Activated CD8-positive, alpha-beta T cell treated with anti-CD3 and anti-CD28 coated beads, Interleukin-2, amount 10 ng/mL, durations not matched to agents 7 days and 5 days (primary cell): Measurements from ENCODE around the gene TP53AIP1. TPM values are rescaled to one million over a fixed set of nuclear protein-coding genes. Genes with fewer than 3 reads are reported as not detected.

Experiments used
- ATAC-seq: fragments of 150-1000 bp; cut with Tn5 transposase; one replicate; pipeline ENCODE4 v1.10.0; 2021; ENCODE audit warnings: moderate library complexity
- CTCF ChIA-PET: fragments of 350-600 bp; sonication (Branson Sonifier 250); formaldehyde crosslinking; loops from one replicate; lab custom pipeline; 2021; ENCODE audit warnings: antibody characterized with exemption; lab: Charles Lee
- POLR2A ChIA-PET: fragments of 350-600 bp; sonication (Branson Sonifier 250); formaldehyde crosslinking; loops from one replicate; lab custom pipeline; 2021; ENCODE audit warnings: antibody characterized with exemption; lab: Charles Lee
- DNase-seq: peaks from one replicate; pipeline ENCODE4 v3.0.0-alpha.2; 2020
- H3K27ac Mint-ChIP-seq: one replicate; pipeline ENCODE4 v1.8.0; 2021; ENCODE audit warnings: mild to moderate bottlenecking, mixed read lengths
- H3K27me3 Mint-ChIP-seq: one replicate; pipeline ENCODE4 v1.8.0; 2021; ENCODE audit warnings: low read depth, mixed read lengths
- H3K36me3 Mint-ChIP-seq: one replicate; pipeline ENCODE4 v1.8.0; 2021; ENCODE audit warnings: low read depth, mixed read lengths
- H3K4me1 Mint-ChIP-seq: one replicate; pipeline ENCODE4 v1.8.0; 2021; ENCODE audit warnings: low read depth, mixed read lengths
- H3K4me3 Mint-ChIP-seq: one replicate; pipeline ENCODE4 v1.8.0; 2021; ENCODE audit warnings: mild to moderate bottlenecking, mixed read lengths
- H3K9me3 Mint-ChIP-seq: one replicate; pipeline ENCODE4 v1.8.0; 2022; ENCODE audit warnings: mixed read lengths; ENCODE audit not compliant: insufficient read depth
- total RNA-seq, 2 experiments: library from RNA; stranded (reverse); gene quantifications; one replicate each; pipeline ENCODE4 v1.2.3, GENCODE V29; 2021

TP53AIP1 gene
- total RNA-seq, 2 experiments from 2014 or later: not detected

DNA sequence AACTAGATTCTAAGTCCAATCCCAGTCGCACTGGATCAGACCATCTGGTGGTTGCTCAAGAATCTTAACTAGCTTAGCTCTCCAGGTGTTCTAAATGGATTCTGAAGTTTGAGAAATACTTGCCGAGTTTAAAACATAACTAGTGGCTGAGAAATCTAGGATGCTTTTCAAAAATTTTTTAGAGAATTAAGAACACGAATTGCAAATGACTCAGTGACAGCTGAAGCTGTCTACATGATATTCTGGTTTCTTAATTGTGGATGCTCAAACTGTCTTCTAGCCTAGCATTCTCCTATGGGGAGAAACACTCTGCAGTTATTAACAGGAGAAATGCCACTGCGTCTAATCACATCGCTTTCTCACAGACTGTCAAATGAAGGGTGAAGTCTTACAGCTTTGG, 20.2 kb upstream of the TP53AIP1 start:
- H3K9me3 Mint-ChIP-seq: peaks cover 7% of the 10 kb centered on the region
- H3K27me3 Mint-ChIP-seq: peaks cover 6% of the 10 kb centered on the region
- H3K36me3 Mint-ChIP-seq: peaks cover 2% of the 10 kb centered on the region
- CTCF ChIA-PET: interaction anchor here (1.2 to 2.5 kb wide), 3 partner anchors 8 to 78 kb away, joined by 3 to 18 read pairs (median 4); no protein-coding TSS in a partner anchor
- H3K4me3 Mint-ChIP-seq: no peak overlapping the region
- POLR2A ChIA-PET: no interaction called here
- H3K27ac Mint-ChIP-seq: no peak overlapping the region
- ATAC-seq (no peak), DNase-seq (no peak)
- H3K4me1 Mint-ChIP-seq: peaks cover 34% of the 10 kb centered on the region

DNA sequence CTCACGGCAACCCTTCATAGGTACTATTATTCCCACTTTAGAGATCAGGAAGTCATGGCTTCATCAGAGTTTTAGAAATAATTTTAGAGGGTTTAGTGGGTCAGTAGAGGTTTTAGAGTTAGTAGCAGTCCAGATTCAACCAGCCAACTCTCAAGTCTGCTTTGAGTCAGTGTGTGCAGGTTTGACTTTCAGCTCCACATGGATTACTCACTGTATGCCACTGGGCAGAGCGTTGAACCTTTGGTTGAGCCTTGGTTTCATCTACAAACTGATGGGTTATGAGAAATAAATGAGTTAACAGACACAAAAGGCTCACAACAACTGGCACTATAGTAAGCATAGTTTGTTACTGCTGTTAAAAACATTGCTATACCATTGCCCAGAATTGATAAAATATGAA, 19.0 kb upstream of the TP53AIP1 start:
- Mint-ChIP-seq H3K36me3 (peaks cover 2% of the 10 kb centered on the region), H3K4me1 (peaks cover 34% of the 10 kb centered on the region), H3K27ac (no peak overlapping the region), H3K9me3 (peaks cover 7% of the 10 kb centered on the region), H3K27me3 (peaks cover 6% of the 10 kb centered on the region), H3K4me3 (no peak overlapping the region)
- no peak for ATAC-seq
- CTCF ChIA-PET: interaction anchor here (1.0 to 2.5 kb wide), 2 partner anchors 24 to 77 kb away, joined by 3 to 18 read pairs; no protein-coding TSS in a partner anchor
- DNase-seq: no peak
- POLR2A ChIA-PET: no interaction called here

DNA sequence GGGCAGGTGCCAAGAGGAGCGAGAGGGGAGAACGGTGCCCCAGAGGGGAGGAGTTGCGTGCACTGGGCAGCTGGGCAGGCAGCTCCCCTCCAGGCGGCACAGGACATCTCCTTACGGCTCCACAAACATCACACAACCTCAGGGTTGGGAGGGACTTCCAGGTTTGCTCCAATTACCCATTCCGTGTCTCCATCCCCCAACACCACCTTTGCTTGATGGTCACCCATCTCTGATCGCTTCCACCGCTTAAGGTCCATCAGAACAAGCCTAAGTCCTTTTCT, 14.5 kb upstream of the TP53AIP1 start:
- DNase-seq: no peak
- CTCF ChIA-PET: interaction anchor here (0.7 to 7.8 kb wide), 19 partner anchors 13 to 800 kb away, joined by 3 to 207 read pairs (median 5); partner anchors contain the start of gene KCNJ5

DNA sequence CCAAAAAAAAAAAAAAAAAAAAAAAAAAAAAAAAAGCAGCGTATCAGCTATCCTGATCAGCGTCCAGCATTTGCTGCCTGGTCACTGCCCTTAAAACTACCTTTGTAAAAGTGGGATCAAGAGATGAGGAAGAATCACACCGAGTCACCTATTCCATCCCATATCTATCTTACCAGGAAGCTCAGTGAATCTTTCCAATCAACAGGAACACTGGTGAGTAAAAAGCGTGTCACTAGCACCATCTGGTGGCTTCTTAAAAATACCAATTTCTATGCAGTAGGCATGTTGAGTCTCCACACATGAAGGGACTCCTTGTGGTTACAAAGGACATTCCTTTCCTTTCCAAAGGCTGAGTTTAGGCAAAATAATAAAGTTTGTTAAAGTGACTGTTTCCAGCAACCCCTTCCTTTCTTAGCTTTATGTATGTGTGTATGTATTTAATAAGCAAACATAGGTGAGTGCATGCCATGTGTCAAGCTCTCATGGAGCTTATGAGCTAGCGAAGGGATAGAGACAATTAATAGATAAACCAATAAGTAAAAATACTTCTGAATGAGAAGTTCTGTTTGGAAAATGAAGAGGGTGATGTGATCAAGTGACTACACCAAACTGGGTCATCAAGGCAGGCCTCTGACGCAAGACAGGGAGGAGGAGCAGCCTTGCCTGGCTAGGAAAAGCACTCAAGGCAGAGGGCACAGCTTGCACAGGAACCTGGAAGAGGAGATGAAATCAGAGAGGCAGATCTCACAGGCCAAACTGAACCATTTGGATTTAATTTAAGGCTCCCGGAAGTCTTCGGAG, 13.9 kb upstream of the TP53AIP1 start:
- ATAC-seq: peak; percentile 44
- ChIA-PET CTCF (interaction anchor here (0.7 to 7.8 kb wide), 25 partner anchors 9 to 799 kb away, joined by 3 to 207 read pairs (median 4); partner anchors contain the start of gene KCNJ5), POLR2A (no interaction called here)
- H3K27me3 Mint-ChIP-seq: peaks cover 20% of the 10 kb centered on the region
- H3K4me3 Mint-ChIP-seq: no peak overlapping the region
- no peaks in the 10 kb centered on the region for H3K36me3 Mint-ChIP-seq
- H3K4me1 Mint-ChIP-seq: no peaks in the 10 kb centered on the region
- H3K9me3 Mint-ChIP-seq: no peaks in the 10 kb centered on the region
- DNase-seq: peak; percentile 45
- no peak overlapping the region for H3K27ac Mint-ChIP-seq

More for the DNA sequence above, 14.5 kb upstream of the TP53AIP1 start:
- Mint-ChIP-seq H3K4me1 (no peaks in the 10 kb centered on the region), H3K27me3 (peaks cover 20% of the 10 kb centered on the region), H3K9me3 (no peaks in the 10 kb centered on the region), H3K27ac (no peak overlapping the region), H3K4me3 (no peak overlapping the region), H3K36me3 (no peaks in the 10 kb centered on the region)
- no peak for ATAC-seq
- POLR2A ChIA-PET: no interaction called here

DNA sequence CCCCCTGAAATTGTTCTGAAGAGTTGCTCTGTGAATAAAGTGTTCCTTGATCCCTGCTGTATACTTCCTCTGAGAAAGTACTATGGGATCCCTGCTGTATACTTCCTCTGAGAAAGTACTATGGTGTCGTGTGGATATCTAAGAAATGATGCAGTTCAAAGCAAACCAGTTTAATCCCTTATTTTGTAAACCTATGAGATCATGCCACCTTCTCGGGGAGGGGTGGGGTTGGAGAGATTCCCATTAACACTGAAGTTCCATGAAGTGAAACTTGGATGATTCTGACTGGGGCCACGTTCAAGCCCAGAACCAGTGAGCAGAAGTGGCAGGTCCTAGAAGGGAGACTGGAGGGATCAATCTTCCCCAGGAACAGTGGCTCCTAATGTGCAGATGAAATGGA, 13.0 kb upstream of the TP53AIP1 start:
- POLR2A ChIA-PET: no interaction called here

DNA sequence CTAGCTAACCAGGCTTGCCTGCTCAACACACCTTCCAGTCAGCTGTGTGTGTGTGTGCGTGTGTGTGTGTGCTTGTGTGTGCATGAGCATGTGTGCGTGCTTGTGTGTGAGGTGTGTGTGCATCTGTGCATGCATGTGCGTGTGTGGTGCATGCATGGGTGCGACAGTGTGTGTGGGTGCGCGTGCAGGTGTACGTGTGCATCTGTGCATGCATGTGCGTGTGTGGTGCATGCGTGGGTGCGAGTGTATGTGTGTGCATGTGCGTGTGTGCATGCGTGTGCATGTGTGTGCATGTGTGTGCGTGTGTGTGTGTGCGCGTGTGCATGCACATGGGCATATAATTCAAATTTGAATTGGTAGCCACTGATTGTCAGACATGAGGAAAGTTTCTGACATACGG, 10.5 kb upstream of the TP53AIP1 start:
- ATAC-seq (no peak), DNase-seq (no peak)
- POLR2A ChIA-PET: no interaction called here
- H3K4me1 Mint-ChIP-seq: no peaks in the 10 kb centered on the region
- CTCF ChIA-PET: interaction anchor here (2.8 to 7.8 kb wide), 2 partner anchors 65 to 68 kb away, joined by 12 to 207 read pairs; partner anchors contain the start of gene KCNJ5
- no peak overlapping the region for H3K27ac Mint-ChIP-seq
- no peaks in the 10 kb centered on the region for H3K36me3 Mint-ChIP-seq
- H3K27me3 Mint-ChIP-seq: peaks cover 30% of the 10 kb centered on the region
- H3K4me3 Mint-ChIP-seq: no peak overlapping the region
- no peaks in the 10 kb centered on the region for H3K9me3 Mint-ChIP-seq

More for the DNA sequence above, 13.0 kb upstream of the TP53AIP1 start:
- no peak overlapping the region for H3K27ac Mint-ChIP-seq
- H3K27me3 Mint-ChIP-seq: peaks cover 22% of the 10 kb centered on the region
- H3K4me3 Mint-ChIP-seq: no peak overlapping the region
- no peaks in the 10 kb centered on the region for H3K9me3 Mint-ChIP-seq
- CTCF ChIA-PET: interaction anchor here (0.7 to 7.8 kb wide), 14 partner anchors 8 to 798 kb away, joined by 3 to 207 read pairs (median 6); partner anchors contain the start of gene KCNJ5
- H3K4me1 Mint-ChIP-seq: no peaks in the 10 kb centered on the region
- H3K36me3 Mint-ChIP-seq: no peaks in the 10 kb centered on the region
- ATAC-seq (no peak), DNase-seq (no peak)

DNA sequence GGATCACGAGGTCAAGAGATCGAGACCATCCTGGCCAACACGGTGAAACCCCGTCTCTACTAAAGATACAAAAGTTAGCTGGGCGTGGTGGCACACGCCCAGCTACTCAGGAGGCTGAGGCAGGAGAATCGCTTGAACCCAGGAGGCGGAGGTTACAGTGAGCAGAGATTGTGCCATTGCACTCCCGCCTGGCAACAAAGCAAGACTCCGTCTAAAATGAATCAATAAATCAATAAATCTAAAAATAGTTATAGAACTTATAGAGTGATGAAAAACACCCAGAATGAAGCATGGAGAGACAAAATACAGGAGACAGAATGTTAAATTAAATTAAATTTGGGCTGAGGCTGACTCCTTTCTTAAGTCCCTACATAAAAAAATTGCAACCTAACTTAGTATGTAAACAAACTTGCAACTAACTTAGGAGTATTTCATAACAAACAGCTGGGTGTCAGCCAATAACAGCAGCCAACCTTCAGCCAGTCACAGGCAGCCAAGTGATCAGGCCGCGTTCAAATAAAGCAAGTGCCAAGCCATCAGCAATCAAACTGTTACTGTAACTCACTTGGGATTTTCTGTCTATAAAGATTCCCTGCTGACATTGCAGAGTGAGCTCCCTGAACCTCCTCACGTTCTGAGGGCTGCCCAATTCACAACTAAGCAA, 7.3 kb upstream of the TP53AIP1 start:
- H3K27ac Mint-ChIP-seq: no peak overlapping the region
- peaks cover 30% of the 10 kb centered on the region for H3K27me3 Mint-ChIP-seq
- H3K4me1 Mint-ChIP-seq: no peaks in the 10 kb centered on the region
- ATAC-seq: no peak
- DNase-seq: no peak
- ChIA-PET POLR2A (no interaction called here), CTCF (interaction anchor here (1.0 to 2.9 kb wide), 3 partner anchors 9 to 65 kb away, joined by 3 to 30 read pairs (median 12); no protein-coding TSS in a partner anchor)
- no peaks in the 10 kb centered on the region for H3K36me3 Mint-ChIP-seq
- no peaks in the 10 kb centered on the region for H3K9me3 Mint-ChIP-seq
- H3K4me3 Mint-ChIP-seq: no peak overlapping the region

DNA sequence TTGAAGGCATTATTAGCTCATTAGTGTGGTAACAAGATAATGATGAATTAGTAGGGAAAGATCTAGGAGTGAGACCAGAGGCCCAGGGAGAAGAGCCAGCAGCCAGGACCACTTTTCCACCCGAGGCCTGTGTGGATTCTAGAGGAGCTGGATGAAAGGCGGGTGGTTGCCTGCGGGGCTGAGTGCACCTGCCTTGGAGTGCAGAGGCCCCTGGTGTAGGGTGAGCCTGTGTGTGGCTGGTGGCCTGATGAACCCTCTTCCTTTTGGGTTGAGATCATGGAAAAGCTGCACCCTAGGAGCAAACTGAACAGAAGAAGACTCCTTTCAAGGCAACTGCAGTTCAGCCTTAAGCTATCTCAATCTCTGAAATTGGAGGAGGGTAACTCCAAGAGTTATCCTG, 5.9 kb upstream of the TP53AIP1 start:
- ChIA-PET POLR2A (no interaction called here), CTCF (interaction anchor here (0.8 to 2.9 kb wide), 9 partner anchors 8 to 791 kb away, joined by 3 to 30 read pairs (median 4); no protein-coding TSS in a partner anchor)
- Mint-ChIP-seq H3K9me3 (no peaks in the 10 kb centered on the region), H3K4me1 (no peaks in the 10 kb centered on the region), H3K4me3 (no peak overlapping the region), H3K27ac (no peak overlapping the region), H3K27me3 (peaks cover 27% of the 10 kb centered on the region), H3K36me3 (no peaks in the 10 kb centered on the region)
- ATAC-seq (no peak), DNase-seq (no peak)

DNA sequence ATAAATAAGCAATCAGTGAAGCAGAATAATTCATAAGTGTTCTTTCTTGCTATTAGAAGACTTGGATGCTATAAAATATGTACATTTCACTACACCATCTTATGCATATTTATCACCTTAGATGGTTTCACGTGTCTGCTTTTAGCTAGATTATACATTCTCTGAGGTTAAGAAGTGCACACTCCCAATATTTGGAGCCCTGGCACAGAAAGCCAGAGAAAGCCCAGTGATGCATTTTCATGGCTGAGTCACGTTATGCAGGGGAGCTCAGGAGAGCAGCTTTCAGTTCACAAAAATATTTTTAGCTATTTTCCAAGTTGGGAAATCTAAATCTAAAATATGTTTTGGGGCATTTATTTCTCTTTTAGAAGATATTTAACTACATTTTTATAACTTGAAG, 5.1 kb upstream of the TP53AIP1 start:
- no peaks in the 10 kb centered on the region for H3K9me3 Mint-ChIP-seq

DNA sequence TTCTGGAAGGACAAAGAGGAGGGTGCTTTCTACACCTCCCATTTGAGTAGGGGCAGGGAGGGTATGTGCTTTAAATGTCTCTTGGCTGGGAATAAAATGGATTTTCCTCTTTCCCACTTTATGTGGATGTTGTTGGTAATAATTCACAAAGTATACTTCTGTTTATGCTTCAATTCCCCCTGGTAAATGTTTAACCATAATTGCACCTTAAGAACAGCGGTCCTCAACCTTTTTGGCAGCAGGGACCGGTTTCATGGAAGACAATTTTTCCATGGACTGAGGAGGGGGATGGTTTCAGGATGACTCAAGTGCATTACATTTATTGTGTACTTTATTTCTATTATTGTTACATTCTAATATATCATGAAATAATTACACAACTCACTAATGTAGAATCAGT, 4.0 kb upstream of the TP53AIP1 start:
- H3K9me3 Mint-ChIP-seq: no peaks in the 10 kb centered on the region
- no peak overlapping the region for H3K27ac Mint-ChIP-seq
- ChIA-PET CTCF (interaction anchor here (1.1 kb wide), 1 partner anchor 62 kb away, joined by 5 read pairs; no protein-coding TSS in a partner anchor), POLR2A (no interaction called here)
- H3K4me3 Mint-ChIP-seq: no peak overlapping the region
- no peaks in the 10 kb centered on the region for H3K4me1 Mint-ChIP-seq
- peaks cover 16% of the 10 kb centered on the region for H3K27me3 Mint-ChIP-seq
- DNase-seq (no peak), ATAC-seq (no peak)
- H3K36me3 Mint-ChIP-seq: no peaks in the 10 kb centered on the region

More for the DNA sequence above, 5.1 kb upstream of the TP53AIP1 start:
- no peak for ATAC-seq
- H3K27me3 Mint-ChIP-seq: peaks cover 19% of the 10 kb centered on the region
- no peak overlapping the region for H3K4me3 Mint-ChIP-seq
- CTCF ChIA-PET: interaction anchor here (0.8 to 2.9 kb wide), 5 partner anchors 8 to 790 kb away, joined by 3 to 30 read pairs (median 4); no protein-coding TSS in a partner anchor
- no peaks in the 10 kb centered on the region for H3K36me3 Mint-ChIP-seq
- no peak overlapping the region for H3K27ac Mint-ChIP-seq
- POLR2A ChIA-PET: no interaction called here
- no peak for DNase-seq
- H3K4me1 Mint-ChIP-seq: no peaks in the 10 kb centered on the region

DNA sequence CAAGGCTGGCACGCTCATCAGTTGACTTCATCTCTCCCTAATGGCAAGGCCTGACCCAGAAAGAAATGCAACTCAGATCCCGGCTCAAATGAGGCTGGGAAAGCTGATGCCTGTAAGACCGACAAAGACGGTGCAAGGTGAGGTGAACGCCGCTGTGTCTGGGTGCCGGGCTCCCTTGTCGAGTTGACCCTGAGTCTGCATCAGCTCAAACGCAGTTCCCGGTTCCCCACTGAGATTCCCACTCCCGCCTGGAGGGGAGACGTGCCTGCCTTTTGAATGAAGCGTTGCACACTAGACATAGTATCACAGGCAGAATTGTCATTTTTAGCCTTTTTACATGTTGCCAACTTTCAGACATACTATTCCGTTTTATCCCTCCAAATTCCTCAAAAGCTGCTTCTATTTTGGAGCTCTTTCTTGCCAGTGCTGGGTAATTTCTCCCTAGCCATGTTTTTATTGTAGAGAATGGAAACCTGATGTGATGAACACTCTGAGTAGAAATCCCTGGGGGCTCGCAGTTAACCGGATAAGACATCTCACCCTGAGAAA, 831 bp upstream of the TP53AIP1 start:
- no peak for DNase-seq
- Mint-ChIP-seq H3K4me1 (no peaks in the 10 kb centered on the region), H3K36me3 (no peaks in the 10 kb centered on the region), H3K9me3 (no peaks in the 10 kb centered on the region), H3K4me3 (no peak overlapping the region), H3K27me3 (peaks cover 4% of the 10 kb centered on the region), H3K27ac (no peak overlapping the region)
- CTCF ChIA-PET: interaction anchor here (1.3 to 2.9 kb wide), 2 partner anchors 13 to 59 kb away, joined by 6 to 10 read pairs; no protein-coding TSS in a partner anchor
- ATAC-seq: no peak
- POLR2A ChIA-PET: interaction anchor here (0.9 kb wide), 1 partner anchor 9 kb away, joined by 3 read pairs; no protein-coding TSS in a partner anchor
